Ascending aorta (tissue), 2 donors: Measurements from ENCODE around the gene ATP9A. TPM values are rescaled to one million over a fixed set of nuclear protein-coding genes. Genes with fewer than 3 reads are reported as not detected.

Experiments
- DNase-seq, 2 donors: peaks; one replicate each; pipeline ENCODE4 v3.0.0-alpha.2; 2019; ENCODE audit warnings: low spot score in 2 of 2
- H3K27ac ChIP-seq, 2 donors: fragments of 200-600 bp; sonication (generic); one replicate each; pipeline ENCODE4 v1.5.1; 2016 to 2017; ENCODE audit warnings: mild to moderate bottlenecking in 1 of 2
- H3K27me3 ChIP-seq: fragments of 200-600 bp; sonication (generic); one replicate; pipeline ENCODE4 v1.5.1; 2017
- H3K36me3 ChIP-seq, 2 donors: fragments of 200-600 bp; sonication (generic); one replicate each; pipeline ENCODE4 v1.5.1; 2016
- H3K4me1 ChIP-seq, 2 donors: fragments of 200-600 bp; sonication (generic); one replicate each; pipeline ENCODE4 v1.5.1; 2016 to 2017; ENCODE audit warnings: mild to moderate bottlenecking in 1 of 2
- H3K4me3 ChIP-seq, 2 donors: fragments of 200-600 bp; sonication (generic); one replicate each; pipeline ENCODE4 v1.5.1; 2016 to 2017; ENCODE audit warnings: mild to moderate bottlenecking in 1 of 2
- H3K9me3 ChIP-seq, 2 donors: fragments of 200-600 bp; sonication (generic); one replicate each; pipeline ENCODE4 v1.5.1; 2016
- CTCF ChIP-seq, 3 experiments: fragments of 200-600 bp in 2 of 3; fragments of 450-650 bp in 1 of 3; sonication (generic) in 2 of 3; IDR thresholded peaks; one replicate each; pipeline ENCODE4 v1.5.1; 2016 to 2019; ENCODE audit warnings: antibody characterized with exemption in 3 of 3, mild to moderate bottlenecking in 1 of 3, moderate library complexity in 1 of 3
- intact Hi-C: fragments of 100-400 bp; cut with DNase I; formaldehyde crosslinking; loops from one replicate; pipeline ENCODE4 v1.15.1; 2023
- total RNA-seq: library from RNA; depleted of rRNA; stranded (reverse); fragments of >200 nt; gene quantifications from one replicate; pipeline ENCODE4 v1.1.0, GENCODE V29; 2016

Gene ATP9A
- total RNA-seq, 1 donor from 2014 or later = 14.5 TPM

GRCh38 chr20:51560042-51560441 lies 208.1 kb downstream of the ATP9A start:
- no peak overlapping the region for H3K4me3 ChIP-seq
- no peaks in the 10 kb centered on the region for H3K27me3 ChIP-seq
- TF ChIP-seq CTCF (IDR thresholded peaks at IDR 0.05) = no peak
- H3K27ac ChIP-seq = no peak overlapping the region
- H3K4me1 ChIP-seq = peaks cover 3 to 19% of the 10 kb centered on the region in 2 donors
- no peaks in the 10 kb centered on the region for H3K36me3 ChIP-seq
- no peak for DNase-seq
- intact Hi-C loops = loop anchor here (10.0 kb wide), 1 partner anchor 195 kb away; no protein-coding TSS in a partner anchor
- no peaks in the 10 kb centered on the region for H3K9me3 ChIP-seq

DNA sequence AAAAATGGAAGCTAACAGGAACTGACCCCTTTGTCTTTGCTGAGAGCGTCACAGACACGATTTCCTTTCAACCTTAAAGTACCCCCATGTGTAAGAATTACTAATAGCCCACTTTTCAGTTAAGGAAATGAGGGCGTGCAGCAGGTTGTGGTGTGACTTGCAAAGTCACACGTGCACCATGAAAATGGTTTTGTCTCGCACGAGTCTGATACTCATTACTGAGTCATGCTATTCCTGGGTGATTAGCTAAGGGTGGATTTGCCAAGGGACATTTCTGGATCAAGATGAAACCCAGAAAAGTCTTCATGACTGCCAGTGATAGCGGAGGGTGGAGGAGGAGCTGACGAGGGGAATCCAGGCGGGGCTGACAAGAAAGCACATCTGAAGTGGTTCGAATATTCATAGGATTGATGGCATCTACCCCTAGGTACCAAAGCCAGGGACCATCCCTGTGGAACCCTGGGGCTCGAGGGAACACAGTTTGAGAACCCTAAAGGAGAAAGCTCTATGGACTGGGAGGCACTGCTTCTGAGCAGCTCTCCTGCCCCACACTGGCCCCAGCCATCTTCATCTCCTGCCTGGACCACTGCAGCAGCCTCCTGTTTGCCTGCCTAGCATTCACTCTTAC lies 213.5 kb downstream of the ATP9A start:
- intact Hi-C loops = no loop called here
- no peaks in the 10 kb centered on the region for H3K27me3 ChIP-seq
- no peaks in the 10 kb centered on the region for H3K9me3 ChIP-seq
- DNase-seq = no peak
- no peaks in the 10 kb centered on the region for H3K36me3 ChIP-seq
- no peak overlapping the region for H3K27ac ChIP-seq
- no peak overlapping the region for H3K4me3 ChIP-seq
- H3K4me1 ChIP-seq = no peaks in the 10 kb centered on the region
- no peak for TF ChIP-seq CTCF (IDR thresholded peaks at IDR 0.05)

- H3K36me3 ChIP-seq = no peaks in the 10 kb centered on the region
- no peak overlapping the region for H3K27ac ChIP-seq
- H3K27me3 ChIP-seq = no peaks in the 10 kb centered on the region
- DNase-seq = no peak
- no peaks in the 10 kb centered on the region for H3K9me3 ChIP-seq
- no peak for TF ChIP-seq CTCF (IDR thresholded peaks at IDR 0.05)
- intact Hi-C loops = no loop called here
- no peak overlapping the region for H3K4me3 ChIP-seq
- no peaks in the 10 kb centered on the region for H3K4me1 ChIP-seq
Measured at GRCh38 chr20:51553897-51554486, 214.2 kb downstream of the ATP9A start.

- DNase-seq = no peak
- Histone ChIP-seq H3K36me3 (no peaks in the 10 kb centered on the region), H3K4me3 (no peak overlapping the region), H3K27me3 (no peaks in the 10 kb centered on the region), H3K4me1 (no peaks in the 10 kb centered on the region), H3K9me3 (no peaks in the 10 kb centered on the region), H3K27ac (no peak overlapping the region)
- intact Hi-C loops = no loop called here
- no peak for TF ChIP-seq CTCF (IDR thresholded peaks at IDR 0.05)
Measured at GRCh38 chr20:51551186-51551585, 217.0 kb downstream of the ATP9A start.

DNA sequence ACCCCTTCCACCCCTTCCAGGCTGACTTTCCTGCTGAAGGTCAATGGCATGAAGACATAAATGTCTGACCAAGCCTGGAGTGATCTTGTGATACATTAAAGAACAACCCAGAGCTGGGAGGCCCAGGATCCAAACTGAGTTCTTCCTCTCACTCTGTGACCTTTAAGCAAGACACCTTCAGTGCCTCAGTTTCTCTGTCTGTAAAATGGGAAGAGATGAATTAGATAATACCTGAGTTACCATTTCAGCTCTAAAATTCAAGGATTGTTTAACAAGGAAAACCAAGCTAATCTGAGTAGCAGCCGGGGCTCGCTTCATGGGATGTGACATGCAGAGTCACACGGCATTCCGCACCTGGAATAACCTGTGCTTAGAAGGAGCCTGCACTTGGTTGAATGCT lies 218.7 kb downstream of the ATP9A start:
- intact Hi-C loops = no loop called here
- TF ChIP-seq CTCF (IDR thresholded peaks at IDR 0.05) = no peak
- no peak for DNase-seq

More for the DNA sequence above, 218.7 kb downstream of the ATP9A start:
- H3K36me3 ChIP-seq = no peaks in the 10 kb centered on the region
- no peaks in the 10 kb centered on the region for H3K4me1 ChIP-seq
- H3K27me3 ChIP-seq = no peaks in the 10 kb centered on the region
- no peak overlapping the region for H3K4me3 ChIP-seq
- H3K9me3 ChIP-seq = no peaks in the 10 kb centered on the region
- H3K27ac ChIP-seq = no peak overlapping the region
